Epithelial cell of umbilical artery (primary cell): ENCODE data around the gene VSIG10L. TPM values are rescaled to one million over a fixed set of nuclear protein-coding genes. Genes with fewer than 3 reads are reported as not detected.

Experiments
- total RNA-seq: library from RNA; depleted of rRNA; stranded (reverse); fragments of >200 nt; gene quantifications from 2 replicates; pipeline ENCODE4 v1.2.3, GENCODE V29; 2014

Gene VSIG10L
- under 0.01 and 0.15 TPM in 2 replicates for total RNA-seq

DNA sequence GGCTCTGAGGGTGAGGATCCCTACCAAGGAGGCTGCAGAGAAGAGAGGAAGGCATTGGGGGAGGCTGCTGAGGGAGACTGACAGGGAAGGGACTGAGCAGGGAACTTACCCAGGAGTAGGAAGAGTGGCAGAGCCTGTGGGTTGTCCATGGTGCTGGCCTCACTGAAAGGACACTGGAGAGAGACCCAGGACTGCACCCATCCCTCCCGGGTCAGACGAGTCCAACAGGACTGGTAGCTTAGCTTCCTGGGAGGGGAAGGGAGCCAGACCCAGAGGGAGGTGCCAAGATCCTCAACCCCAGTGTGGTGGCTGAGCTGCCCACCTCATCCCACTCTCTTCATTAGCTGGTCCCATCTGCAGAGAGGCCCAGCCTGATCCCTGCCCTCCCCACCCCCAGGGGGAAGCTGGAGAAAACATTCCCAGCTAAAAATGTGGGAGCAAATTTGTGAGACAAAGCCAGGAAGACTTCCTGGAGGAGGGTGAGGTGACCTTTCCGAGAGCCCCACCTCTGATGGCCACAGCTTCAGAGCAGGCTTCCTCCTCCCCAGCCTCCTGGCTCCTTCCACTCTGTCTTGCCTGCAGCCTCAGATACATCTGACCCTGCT lies at the start of gene VSIG10L:
Gene VSIG10L, minus strand, starts transcription at position 164 of the 605 bp plus-strand sequence. Its CDS starts 15 bp downstream, at position 149.

DNA sequence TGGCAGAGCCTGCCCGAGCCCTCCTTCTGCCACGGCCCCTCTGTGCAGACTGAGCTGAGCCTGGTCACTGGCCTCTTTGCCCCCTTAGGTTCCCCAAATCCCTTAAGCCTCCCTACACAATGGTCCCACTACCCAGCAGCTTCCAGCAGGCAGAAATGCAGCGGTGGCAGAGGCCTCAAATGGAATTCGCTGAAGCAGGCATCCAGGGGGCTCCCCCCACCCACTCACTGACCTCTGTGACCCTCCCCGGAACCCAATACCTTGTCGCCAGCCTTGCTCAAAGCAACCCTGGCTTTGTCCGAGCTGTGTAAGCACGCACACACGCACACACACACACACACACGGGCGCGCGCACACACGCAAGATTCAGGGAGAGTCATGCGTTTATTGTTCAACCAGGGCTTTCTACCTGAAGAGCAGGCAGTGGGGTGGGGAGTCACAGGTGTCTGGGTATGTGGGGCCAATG lies 46.0 kb upstream of the VSIG10L start, which contains the start of gene LIM2:
Gene LIM2, minus strand, starts transcription at position 51 of the 466 bp plus-strand sequence. CDS start 531 bp downstream, outside the sequence.

DNA sequence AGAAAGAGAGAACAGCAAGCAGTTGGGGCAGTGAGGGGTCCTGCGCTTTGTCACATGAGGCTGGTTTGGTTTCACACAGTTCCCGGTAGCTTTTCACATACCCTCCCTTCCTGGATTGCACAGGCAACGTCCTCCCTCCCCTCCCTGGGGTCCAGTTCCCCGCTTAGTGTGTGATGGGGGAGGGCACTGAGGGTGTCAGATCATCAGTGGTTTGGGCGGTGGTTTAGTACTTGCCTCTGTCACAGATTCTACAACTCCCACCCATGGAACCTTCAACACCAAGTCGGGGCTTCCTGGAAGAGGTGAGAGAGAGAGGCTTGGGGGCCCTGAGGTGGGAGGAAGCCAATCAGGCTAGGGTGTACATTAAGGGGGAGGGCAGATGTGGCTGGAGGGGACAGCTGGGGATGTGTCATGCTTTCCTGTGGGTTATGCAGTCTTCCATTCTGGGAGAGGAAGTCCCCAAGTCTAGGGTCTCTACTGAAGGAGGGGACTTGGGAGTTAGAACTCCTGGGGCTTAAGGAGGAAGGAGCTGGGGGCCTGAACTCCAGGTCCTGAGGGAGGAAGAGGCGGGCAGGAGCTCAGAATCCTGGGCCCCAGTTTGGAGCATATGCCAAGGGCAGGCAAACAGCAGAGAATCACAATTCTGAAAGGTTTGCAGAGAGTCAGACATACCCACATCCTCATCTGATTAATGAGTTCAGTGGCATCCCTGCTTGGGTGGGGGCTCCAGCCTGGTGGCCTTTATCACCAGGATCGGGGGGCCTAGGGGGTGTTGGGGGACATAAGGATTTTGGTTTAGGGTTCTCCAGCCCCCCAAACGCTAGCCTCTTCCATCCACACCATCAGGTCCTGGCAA lies 30.9 kb upstream of the VSIG10L start, which contains the start of gene NKG7:
Gene NKG7, minus strand, starts transcription at position 6 of the 856 bp plus-strand sequence. CDS start 119 bp downstream, outside the sequence.

DNA sequence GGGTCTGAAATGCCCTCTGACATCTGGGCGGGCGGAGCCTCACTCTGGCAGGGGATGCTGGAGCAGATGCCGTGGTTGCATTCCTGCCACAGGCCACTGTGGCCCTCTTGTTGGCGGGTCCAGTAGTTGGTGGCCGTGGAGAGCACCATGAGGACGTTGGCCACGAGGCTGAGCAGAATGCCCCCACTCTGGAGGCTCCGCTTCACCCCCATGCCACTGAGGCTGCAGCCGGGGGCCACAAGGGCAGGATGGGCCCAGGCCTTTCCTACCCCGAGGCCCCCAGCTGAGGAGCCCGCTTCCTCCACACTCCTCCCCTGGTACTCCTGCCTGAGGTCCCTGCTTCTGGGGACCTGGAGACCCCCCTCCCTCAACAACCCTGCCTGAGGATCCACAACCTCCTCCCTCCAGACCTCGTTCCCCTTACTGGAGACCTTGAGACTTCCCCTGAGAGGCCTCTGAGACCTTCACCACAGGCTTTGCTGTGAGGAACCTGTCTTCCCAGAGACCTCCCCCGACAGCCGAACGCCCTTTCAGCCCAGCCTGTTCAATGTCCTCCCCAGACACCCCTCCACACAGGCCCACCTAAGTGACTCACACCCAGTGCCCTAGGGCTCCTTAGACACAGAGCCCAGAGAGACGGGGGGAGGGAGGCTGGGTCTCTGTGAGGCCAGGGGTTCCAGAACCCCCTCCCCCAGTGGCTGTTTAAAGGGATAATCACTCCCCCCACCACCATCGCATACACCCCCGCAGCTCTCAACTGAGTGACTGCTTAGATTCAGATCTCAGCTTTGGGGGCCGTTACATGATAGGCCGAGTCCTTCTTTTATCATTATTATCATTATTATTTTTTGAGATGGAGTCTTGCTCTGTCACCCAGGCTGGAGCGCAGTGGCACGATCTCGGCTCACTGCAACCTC lies 26.7 kb upstream of the VSIG10L start, which contains the start of gene CLDND2:
Gene CLDND2, minus strand, starts transcription at position 638 of the 917 bp plus-strand sequence. Its CDS starts 426 bp downstream, at position 212.

DNA sequence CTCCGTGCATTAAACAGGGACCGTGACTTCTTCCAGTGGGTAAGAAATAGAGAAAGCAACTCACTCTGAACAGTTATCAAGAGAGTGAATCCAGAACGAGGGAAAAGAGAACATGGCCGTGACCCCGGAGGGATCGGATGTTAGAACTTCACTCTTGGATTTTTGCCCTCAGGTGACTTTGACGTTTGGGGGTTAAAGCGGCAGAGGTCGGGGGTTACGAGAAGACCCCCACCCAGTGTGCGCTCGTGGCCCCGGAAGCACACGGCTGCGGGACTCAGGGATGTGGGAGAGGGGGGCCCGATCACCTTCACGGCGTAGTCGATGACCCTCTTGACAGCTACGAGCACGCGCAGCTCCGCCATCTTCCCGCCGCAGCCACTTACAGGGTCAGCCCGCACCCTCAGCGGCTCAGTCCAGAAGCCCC lies 24.0 kb upstream of the VSIG10L start, which contains the start of gene ETFB:
Gene ETFB, minus strand, starts transcription at position 424 of the 424 bp plus-strand sequence. Its CDS starts 62 bp downstream, at position 362.

DNA sequence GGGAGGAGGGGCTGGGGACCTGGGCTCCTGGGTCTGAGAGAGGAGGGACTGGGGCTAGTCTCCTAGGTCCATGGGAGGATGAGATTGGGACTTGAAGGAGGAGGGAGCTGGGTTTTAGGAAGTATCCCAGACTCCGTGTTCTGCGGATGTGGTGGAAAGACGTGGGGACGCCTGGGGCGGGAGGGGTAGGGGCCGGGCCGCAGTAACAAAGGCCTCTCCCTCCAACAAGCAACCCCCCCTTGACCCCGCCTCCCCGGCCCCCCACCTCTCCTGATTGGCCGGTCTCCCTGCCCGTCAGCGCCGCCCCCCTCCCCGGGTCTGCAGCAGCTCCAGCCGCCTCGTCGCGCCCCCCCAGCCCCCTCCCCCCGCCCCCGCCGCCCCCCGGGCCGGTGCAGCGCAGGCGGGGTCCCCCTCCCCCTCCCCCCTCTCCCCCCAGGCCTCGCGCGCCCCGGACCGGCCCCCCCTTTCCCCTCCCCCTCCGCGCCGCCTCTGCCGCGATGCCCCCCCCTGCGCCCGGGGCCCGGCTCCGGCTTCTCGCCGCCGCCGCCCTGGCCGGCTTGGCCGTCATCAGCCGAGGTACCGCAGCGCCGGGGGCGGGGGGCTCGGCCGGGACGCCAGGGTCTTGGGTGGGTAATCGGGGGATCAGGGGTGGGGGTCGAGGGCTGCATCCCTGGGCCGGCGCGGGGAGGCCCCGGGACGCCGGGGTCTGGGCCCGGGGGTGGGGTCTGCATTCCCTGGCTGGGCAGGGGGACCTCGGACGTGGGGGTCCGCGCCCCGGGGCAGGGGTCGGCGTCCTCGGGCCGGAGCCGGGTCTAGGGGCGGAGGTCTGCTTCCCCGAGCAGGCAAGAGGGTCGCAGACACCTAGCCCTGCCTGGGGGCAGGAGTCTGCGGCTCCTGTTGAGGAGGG lies 30.3 kb downstream of the VSIG10L start, which contains the start of gene IGLON5:
Gene IGLON5, plus strand, starts transcription at position 294 of the 907 bp plus-strand sequence. Its CDS starts 204 bp downstream, at position 498.

Other genes with a start within 250 kb of the VSIG10L start
- 9.7 and 10.8 TPM in 2 replicates for gene CTU1, start 233.7 kb downstream of the VSIG10L start, total RNA-seq
- not detected in 2 replicates for gene SIGLEC9, start 217.2 kb downstream of the VSIG10L start, total RNA-seq
- gene SIGLEC7, start 199.8 kb downstream of the VSIG10L start, total RNA-seq: not detected in 2 replicates
- not detected in 2 replicates for gene CD33, start 117.1 kb downstream of the VSIG10L start, total RNA-seq
- not detected in 2 replicates for gene SIGLECL1, start 91.1 kb downstream of the VSIG10L start, total RNA-seq
- not detected in 2 replicates for gene IGLON5, start 30.5 kb downstream of the VSIG10L start, total RNA-seq
- 86.7 and 119 TPM in 2 replicates for gene ETFB, start 24.2 kb upstream of the VSIG10L start, total RNA-seq
- gene CLDND2, start 26.9 kb upstream of the VSIG10L start, total RNA-seq: not detected in 2 replicates
- gene NKG7, start 30.5 kb upstream of the VSIG10L start, total RNA-seq: not detected in 2 replicates
- gene LIM2, start 45.8 kb upstream of the VSIG10L start, total RNA-seq: not detected in 2 replicates
- gene C19orf84, start 48.5 kb upstream of the VSIG10L start, total RNA-seq: not detected in 2 replicates
- gene SIGLEC10, start 75.5 kb upstream of the VSIG10L start, total RNA-seq: not detected in 2 replicates
- not detected in 2 replicates for gene SIGLEC8, start 116.3 kb upstream of the VSIG10L start, total RNA-seq
- gene CEACAM18, start 136.4 kb upstream of the VSIG10L start, total RNA-seq: not detected in 2 replicates
- not detected in 2 replicates for gene SIGLEC12, start 159.7 kb upstream of the VSIG10L start, total RNA-seq
- not detected in 2 replicates for gene SIGLEC6, start 189.5 kb upstream of the VSIG10L start, total RNA-seq
- 2.9 and 6.1 TPM in 2 replicates for gene ZNF175, start 229.1 kb upstream of the VSIG10L start, total RNA-seq